Stimulated activated CD4-positive, alpha-beta T cell treated with anti-CD3 and anti-CD28 coated beads, Interleukin-12 subunit alpha, Interleukin-12 subunit beta, amount 100 ng/mL, for 24 hours (primary cell): ENCODE measurements around the gene SLC13A5.
"Not testable (repeated sequence)": the region's sequence is repeated elsewhere in the genome, so short reads cannot be mapped to it uniquely, and the experiment has no call there.

Experiments
- DNase-seq, 2 experiments: peaks; one replicate each; pipeline ENCODE4 v3.0.0-alpha.2; 2020; ENCODE audit warnings: low read depth in 2 of 2

SLC13A5 gene

DNA sequence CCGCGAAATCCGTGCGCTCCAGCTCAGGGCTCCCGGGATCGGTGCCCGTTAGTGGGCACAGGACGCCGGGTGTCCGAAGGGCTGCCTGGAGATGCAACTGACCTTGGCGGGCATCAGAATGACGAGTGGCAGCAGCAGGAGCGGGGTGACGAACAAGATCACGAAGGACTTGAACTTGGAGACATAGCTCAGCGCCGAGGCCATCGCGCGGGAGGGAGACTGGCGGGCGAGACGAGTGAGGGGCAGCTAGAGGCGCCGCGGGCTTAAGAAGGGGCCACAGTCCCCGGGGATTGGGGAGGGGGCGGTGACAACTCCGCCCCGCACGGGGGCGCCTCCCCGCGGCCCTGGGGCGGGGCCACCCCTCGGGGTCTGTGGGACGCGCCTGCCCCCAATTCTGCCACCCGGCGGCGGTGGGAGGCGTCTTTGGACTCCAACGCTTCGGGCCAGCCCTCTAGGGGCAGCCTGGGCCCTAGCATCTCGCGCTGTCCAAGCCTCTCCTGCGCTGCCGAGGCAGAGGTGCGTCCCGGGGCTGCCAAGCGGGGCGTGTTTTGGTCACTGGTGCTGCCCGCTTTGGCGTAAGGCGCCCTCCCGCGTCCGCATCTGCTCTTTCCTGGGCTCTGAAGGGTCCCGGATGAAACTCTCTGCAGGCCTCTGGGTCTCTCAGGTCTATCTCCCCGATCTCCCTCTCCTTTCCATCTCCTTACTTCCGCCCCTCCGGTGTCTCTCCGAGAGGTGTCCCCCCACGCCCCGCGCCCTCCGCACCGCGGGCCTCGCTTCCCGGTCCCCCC lies at the start of gene SLC13A5:
SLC13A5 (minus strand) TSS at position 240 of the 788 bp plus-strand sequence; CDS start at position 204, 36 bp downstream.
- no peak for DNase-seq

DNA sequence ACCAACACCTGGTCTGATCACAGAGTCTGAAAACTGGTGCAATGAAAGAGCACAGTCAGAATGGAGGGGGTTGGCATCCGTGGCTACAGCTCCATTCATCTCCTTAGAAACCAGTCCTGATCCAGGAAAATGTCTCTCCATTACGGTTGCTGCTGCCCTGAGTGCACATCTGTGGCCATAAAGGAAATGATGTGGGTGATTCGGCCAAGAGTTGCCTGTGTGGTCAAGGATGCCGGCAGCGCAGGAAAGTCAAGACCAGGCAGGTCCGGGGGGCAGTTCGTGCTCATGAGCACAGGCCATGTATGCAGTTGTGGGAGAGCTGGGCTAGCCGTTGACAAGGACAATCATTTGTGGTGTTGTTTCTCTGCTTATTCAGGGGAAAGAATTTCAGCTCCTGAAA lies 48.6 kb upstream of the SLC13A5 start:
- DNase-seq = no peak

DNA sequence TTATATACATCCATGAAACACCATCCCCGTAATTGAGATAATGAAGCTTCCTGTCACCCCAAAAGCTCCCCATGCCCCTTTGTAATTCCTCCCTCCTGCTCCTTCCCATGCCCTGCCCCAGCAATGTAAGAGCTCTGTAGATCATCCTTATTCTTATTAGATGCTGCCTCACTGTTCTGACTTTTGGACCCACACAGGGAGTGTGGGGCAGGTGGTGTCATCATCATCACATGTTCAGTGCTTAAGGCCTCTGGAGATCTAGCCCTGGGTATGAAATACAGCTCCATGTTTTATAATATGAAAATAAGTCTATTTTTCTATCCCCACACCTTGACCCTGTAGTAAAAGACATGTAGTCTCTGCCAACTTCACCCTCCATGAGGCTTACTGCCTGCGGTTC lies 44.6 kb upstream of the SLC13A5 start:
- DNase-seq = no peak

DNA sequence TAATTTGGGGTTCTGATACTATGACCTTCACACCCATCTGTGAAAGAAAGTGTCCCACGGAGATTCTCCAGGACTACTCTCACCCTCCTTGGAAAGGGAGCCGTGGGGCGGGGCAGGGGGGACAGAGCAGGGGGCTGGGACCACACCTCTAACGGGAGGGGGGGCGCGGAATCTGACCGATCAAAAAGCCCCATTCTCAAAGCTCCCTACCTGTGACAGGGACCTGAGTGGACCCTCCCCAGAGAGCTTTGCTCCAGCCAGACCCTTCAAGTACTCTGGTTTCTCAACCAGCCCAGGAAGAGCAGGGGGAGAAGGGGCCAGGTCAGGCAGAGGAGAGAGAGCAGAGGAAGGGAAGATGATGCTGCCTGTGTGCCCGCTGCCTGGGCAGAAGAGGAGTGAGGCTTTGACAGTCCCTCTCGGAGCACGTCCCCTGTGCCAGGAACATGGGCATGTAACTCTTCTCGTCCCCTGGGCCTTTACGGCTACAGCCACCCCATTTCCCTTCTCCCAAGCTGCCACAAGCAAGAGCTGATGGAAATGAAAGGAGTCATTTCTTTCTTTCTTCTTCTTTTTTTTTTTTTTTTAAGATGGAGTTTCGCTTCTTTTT lies 43.4 kb upstream of the SLC13A5 start:
- DNase-seq = no peak

DNA sequence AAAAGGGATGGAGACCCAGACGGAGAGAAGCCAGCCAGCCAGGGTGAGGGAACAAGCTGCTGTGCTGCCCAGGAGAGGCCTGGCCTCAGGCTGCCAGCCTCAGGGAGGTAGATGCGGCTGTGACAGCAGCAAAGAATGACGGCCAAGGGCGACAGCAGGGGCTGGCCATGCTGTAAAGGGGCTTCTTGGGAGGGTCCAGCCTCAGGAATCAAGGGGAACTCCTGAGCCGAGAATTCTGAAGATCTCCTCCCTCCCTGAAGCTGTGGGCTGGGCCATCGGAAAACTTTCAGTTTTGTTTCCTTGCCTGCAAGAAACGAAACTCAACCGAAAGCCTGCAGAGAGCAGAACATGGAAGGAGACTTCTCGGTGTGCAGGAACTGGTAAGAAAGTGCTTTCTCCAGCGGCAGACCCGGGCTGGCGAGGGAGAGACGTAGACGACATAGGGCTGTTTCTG lies 42.6 kb upstream of the SLC13A5 start, which contains the start of gene XAF1:
XAF1 (plus strand) TSS at position 316 of the 454 bp plus-strand sequence; CDS start at position 349, 33 bp downstream.
- DNase-seq = peak; percentile 17 to 29

DNA sequence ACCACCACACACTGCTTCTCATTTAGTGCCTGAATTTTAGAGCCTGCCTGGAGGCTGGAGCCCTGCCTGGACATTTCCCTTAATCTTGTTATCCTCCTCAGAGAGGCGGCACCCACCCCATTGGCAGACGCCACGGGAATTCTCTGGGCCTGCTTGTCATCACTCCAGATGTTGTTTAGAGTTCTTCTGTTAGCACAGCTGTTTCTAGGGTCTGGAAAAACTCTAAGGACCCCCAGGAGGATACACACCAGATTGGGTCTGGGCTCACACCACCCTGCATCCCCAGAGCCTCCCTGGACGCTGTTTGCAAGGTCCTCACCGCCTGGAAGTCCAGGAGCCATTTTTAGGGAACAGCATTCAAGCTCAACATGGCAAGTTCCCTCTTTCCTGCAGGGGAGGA lies 42.1 kb upstream of the SLC13A5 start:
- DNase-seq = no peak

DNA sequence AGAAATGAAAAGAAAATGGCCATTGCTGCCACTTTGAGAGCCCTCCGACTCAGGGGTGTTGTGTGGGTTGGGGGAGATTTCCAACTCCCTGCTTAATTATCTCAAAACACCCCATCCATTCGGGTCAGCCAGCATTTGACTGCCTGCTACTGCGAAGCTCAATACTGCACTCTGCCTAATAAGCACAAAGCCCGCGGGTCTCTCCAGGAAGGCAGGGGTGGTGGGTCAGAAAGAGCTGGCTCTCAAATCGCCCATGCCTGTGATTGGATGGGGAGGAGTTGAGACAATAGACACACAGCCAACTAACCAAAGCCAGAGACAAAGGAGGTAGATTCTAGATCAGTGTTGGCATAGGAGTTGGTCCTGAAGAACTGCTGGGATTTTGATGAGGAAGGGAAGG lies 40.4 kb upstream of the SLC13A5 start:
- DNase-seq = no peak

DNA sequence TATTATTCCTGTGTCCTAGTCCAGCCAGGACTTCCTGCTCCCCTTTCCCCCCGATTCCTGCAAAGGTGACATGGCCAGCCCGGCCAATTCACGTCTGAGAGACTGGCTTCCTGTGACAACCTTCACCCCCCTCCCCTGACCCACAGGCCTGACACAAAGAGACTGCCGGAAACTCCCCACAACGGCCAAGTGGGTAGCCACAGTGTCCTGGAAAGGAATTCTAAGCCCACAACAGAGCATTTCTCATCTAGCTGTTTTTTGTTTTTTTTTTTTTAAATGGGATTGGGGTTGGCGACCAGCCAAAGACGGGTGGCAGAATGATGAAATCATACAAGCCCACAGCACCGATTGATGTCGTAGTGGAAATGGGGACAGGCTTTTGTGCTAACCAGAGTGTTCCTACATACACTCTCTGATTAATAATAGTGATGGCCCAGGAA lies 39.9 kb upstream of the SLC13A5 start:
- DNase-seq = peak in 1 of 2 experiments; percentile 26

DNA sequence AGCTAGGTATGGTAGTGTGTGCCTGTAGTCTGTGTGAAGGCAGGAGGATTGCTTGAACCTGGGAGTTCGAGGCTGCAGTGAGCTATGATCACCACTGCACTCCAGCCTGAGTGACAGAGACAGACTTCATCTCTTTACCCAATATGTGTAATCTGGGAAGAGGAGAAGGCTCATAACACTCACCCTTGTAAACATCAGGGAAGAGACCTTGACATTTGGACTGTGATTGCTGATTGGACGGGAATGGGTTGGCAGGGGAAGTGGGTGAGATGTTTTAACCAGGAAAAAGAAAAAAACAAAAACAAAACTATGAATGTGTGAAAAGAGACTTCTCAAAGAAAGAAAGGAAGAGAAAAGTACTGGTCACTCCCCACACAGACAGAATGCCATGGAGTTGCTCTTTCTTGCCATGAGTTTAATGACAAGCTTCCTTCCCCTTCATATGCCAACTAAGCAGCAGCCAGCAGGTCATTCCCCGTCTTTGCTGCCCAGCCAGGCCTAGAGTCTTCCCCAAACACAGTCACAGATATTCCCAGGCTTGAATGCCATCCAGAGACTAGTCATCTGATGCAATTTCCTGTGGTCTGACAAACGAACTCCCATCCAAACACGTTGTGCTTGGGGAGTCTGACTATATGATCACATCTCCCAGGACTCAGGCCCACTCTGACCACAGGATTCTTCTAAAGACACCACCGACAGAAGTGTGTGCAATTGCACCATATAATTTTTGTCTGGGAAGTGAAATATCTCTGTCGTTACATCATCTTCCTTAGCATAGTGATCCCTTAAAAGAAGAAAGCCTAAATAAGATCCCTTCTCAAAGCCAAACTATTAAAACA lies 39.1 kb upstream of the SLC13A5 start:
- no peak for DNase-seq

DNA sequence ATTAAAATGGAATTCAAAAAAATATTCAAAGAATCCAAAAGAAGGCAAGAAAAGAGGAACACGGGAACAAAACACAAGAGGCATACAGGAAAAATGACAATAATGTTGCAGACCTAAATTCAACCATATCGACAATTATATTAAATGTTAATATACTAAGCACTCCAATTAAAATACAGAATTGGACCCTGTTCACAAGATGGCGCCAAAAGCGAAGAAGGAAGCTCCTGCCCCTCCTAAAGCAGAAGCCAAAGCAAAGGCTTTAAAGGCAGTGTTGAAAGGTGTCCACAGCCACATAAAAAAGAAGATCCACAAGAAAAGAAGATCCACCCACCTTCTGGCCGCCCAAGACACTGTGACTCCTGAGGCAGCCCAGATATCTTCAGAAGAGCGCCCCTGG lies 36.4 kb upstream of the SLC13A5 start:
- no peak for DNase-seq

DNA sequence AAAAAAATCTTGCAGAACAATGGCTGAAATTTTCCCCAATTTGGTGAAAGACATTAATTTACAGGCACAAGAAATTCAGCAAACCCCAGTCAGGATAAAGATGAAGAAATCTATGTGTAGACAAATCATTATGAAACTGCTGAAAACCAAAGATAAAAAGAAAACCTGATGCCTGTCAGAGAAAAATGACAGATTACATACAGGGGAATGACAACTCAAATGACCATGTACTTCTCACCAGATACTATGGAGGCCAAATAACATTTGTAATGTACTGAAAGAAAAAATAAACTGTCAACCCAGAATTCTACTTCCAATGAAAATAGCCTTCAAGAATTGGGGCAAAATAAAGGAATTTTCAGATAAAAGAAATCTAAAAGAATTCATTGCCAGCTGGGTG lies 35.4 kb upstream of the SLC13A5 start:
- no peak for DNase-seq

DNA sequence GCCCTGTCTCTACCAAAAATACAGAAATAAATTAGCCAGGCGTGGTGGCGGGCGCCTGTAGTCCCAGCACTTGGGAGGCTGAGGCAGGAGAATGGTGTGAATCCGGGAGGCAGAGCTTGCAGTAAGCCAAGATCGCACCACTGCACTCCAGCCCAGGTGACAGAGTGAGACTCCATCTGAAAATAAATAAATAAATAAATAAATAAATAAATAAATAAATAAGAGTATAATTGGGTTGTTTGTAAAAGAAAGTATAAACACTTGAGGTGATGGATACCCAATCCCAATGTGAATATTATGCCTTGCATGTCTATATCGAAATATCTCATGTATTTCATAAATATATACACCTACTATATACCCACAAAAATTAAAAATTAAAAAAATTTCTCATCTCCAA lies 33.5 kb upstream of the SLC13A5 start:
- DNase-seq = not testable (repeated sequence)

DNA sequence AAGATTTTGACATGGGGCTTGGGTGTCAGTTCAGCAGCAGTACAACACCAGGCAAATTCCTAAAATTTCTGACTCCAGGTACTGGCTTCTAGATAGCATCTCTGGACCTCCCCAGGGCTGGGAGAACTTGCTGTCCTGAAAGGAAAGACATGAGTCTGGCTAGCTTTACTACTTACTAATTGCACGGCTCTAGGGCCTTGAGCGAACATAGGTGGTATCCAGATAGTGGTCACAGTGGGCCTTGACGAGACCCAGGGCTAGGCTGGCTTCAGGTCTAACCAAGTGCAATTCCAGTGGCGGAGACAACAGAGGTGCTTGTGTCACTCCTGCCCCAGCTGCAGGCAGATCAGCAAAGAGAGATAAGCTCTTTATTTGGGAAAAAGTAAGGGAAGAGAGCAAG lies 16.4 kb upstream of the SLC13A5 start:
- DNase-seq = no peak

DNA sequence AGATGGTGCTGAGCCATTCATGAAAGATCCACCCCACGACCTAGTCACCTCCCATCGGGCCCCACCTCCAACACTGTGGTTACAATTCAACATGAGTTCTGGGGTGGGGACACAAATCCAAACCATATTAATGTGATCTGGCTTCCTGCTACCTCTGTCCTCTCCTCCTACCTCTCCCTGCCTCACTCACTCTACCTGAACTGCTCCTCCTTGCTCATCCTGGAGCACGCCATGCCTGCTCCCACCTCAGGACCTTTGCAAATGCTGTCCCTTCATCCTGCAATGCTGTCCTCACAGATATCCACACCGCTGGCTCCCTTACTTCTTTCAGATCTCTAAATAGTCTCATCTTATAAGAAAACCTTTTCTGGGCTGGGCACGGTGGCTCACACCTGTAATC lies 10.8 kb upstream of the SLC13A5 start:
- DNase-seq = no peak

DNA sequence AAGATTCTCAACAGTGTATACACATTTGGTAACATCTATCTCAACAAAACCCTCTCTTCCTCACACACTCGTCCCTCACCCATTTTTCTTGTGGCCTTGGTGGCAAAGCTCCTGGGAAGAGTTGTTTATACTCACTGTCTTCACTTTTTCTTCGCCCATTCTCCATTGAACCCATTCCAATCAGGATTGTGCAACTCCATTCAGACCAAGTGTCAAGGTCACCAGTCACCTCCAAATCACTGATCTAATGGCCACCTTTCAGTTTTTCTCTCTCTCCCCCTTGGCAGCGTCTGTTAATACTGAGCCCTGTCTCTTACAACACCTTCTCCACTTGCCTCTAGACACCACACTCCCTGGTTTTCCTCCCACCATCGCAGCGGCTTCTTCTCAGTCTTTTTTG lies 8.6 kb upstream of the SLC13A5 start:
- no peak for DNase-seq

DNA sequence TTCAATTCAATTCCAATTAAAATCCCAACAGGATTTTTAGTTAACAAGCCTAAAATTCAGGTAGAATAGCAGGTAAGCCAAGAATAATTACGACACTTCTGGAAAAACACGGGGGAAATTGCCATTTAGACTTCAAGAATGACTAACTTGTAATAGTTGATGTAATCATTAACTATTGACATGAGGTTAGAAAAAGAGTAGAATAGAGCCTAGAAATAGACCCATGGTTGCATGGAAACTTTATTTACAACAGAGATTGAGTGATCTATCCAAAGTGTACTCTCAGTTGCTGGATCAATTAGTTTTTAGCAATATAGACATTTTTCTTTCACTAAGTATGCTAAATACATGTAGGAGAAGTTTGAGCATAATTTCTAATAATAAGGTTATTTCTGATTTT lies 3.6 kb upstream of the SLC13A5 start:
- no peak for DNase-seq

DNA sequence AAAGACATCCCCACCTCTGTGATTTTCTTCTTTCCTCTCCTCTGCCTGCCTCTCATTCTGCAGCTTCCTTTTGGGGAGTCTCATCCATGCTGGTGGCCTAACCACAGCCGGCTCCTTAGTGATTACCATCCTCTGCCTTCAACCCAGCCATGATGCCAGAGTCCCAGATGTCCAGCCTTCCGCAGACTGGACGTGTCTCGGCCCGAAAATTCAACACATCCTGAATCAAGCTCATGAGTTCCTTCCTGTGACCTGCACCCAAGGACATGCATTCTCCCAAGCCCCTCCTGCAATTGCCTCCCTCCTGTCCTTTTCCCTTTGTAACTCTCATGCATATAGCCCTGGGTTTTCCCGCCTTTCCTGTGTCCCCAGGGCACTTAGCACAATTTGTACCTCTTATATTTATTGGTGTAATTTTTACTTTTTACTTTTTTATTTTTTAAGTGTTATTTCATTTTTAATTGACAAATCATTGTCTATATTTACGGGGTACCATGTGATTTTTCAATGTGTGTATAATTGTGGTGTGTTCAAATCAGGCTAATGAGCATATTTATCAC lies 1.2 kb upstream of the SLC13A5 start:
- DNase-seq = no peak

DNA sequence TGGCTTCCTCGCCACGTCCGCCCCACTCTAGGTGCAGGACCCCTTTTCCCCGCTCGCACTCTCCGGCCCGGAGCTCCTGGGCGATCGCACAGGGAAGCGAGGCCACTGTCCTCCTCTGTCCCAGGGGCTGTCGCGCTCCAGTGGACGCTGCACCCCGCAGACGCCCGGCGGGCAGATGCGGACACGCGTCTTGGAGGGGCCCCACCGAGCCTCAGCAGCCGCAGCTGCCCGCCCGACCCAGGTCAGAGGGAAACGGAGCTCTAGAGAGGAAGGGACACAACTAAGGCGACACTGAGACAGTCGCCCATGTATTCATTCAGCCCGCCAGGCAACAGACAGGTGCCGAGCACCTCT lies 726 bp upstream of the SLC13A5 start:
- no peak for DNase-seq

DNA sequence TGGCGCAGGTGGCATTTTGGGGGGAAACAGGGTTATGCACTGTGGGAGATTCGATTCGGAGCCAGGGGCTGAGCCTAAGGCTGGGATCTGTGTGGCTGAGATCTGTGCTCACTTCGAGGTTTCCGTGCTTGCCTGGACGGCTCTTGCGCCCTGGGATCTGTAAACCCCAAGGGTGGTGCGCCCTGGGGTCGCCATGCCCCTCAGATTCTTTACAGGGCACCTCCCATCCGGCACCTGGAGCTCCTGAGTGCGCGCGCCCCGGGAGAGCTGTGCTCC lies 377 bp downstream of the SLC13A5 start:
- DNase-seq = no peak

DNA sequence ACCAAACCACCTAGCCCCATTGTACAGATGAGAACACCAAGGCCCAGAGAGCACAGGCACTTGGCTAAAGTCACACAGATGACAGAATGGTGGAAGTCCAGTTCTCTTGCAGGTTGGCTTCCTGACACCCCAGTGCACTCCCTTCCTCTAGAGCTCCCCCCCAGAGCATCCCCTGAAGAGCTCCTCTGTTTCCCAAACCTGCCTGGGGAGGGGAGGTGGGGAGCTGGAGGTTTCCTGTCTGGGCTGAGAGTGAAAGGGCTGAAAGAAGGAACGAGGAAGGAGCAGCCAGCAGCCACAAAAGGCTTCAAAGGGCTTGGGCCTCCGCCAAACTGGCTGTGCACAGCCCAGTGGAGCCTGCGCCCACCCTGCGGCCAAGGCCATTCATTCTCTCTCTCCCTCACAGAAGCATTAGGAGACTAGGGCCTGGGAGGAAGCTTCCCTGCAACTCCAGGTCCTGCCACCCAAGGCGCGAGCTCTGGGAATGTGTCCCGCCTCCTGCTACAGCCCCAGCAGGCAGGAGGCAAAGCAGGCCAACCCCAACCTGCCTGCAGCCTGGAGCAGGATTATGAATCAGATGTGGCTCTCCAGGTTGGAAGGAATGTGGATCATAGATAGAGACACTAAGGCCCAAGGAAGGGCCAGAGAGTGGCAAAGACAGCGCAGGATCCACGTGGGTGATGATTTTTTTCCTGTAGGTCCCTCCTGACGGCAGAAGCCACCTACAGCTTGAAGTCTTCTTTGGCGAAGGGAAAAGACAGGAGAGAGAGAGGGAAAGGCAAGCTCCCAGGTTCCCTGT lies 913 bp downstream of the SLC13A5 start:
- DNase-seq = no peak

DNA sequence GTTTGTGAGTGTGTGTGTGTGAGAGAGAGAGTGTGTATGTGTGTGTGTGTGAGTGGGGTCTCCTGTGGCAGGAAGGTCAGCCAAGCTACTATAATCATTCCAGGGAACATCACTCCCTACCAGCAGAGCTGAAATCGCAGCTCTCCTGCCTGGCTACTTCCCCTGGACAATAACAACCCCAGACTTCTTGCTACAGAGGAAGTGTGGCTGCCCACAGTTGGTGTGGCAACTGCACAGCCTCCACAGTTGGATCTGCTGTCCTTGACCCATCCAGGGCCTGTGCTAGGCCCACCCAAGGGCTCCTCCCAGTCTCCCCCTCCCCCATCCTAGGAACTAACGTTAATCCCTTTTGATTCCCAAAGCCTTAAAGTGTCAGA lies 1.5 kb downstream of the SLC13A5 start:
- no peak for DNase-seq
